IPS-18a (cell line): ENCODE data around the gene CCDC102A.

Source experiments
- H3K27ac ChIP-seq: one replicate; pipeline ENCODE4 v1.5.1; 2013; ENCODE audit warnings: low read length
- H3K27me3 ChIP-seq: one replicate; pipeline ENCODE4 v1.6.1; 2013; ENCODE audit warnings: mild to moderate bottlenecking, low read length; ENCODE audit not compliant: control insufficient read depth, insufficient read depth
- H3K36me3 ChIP-seq: one replicate; pipeline ENCODE4 v1.6.1; 2013; ENCODE audit warnings: low read depth, low read length; ENCODE audit not compliant: control insufficient read depth
- H3K4me1 ChIP-seq: one replicate; pipeline ENCODE4 v1.6.1; 2013; ENCODE audit warnings: low read depth, low read length; ENCODE audit not compliant: control insufficient read depth
- H3K4me3 ChIP-seq: one replicate; pipeline ENCODE4 v1.5.1; 2013; ENCODE audit warnings: low read length
- H3K9ac ChIP-seq: one replicate; pipeline ENCODE4 v1.6.1; 2013; ENCODE audit warnings: mild to moderate bottlenecking, low read length, moderate library complexity
- H3K9me3 ChIP-seq: one replicate; pipeline ENCODE4 v1.6.1; 2013; ENCODE audit warnings: low read depth, low read length; ENCODE audit not compliant: control insufficient read depth

Gene CCDC102A

DNA sequence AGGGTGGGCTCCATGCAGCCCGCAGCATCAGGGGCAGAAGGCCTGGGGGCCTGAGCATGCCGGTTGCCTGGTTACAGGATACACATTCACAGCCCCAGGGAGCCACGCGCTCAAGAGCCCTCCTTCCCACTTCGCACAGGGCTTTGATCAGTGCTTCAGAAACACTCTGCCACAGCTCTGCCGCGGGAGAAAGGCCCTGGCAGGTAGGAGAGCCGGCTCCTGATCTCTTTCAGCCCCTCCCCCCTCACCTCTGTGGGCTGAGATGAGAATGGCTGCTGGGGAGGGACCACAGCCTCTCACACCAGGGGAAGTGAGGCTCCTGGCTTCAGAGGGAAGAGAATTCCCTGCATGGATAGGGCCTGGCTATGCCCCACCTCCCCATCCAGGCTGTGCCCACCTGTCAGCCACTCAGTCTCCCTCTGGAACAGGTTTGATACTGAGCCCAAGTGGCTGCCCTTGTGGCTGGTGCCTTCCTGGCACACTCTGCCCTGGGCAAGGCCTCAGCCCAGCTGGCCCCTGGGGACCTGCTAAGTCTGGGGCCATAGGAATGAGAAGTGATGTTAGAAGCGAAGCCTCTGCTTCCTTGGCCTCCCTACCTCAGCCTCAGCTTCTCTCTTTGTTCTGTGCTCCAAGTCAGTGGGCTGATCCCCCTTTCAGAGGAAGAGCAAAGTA is 58.7 kb downstream of the CCDC102A start:
- H3K27me3 ChIP-seq: peaks cover 9% of the 10 kb centered on the region
- no peak overlapping the region for H3K4me3 ChIP-seq
- H3K4me1 ChIP-seq: peaks cover 16% of the 10 kb centered on the region
- H3K9ac ChIP-seq: peak overlapping the region; percentile 10
- H3K27ac ChIP-seq: no peak overlapping the region
- no peaks in the 10 kb centered on the region for H3K9me3 ChIP-seq
- peaks cover 6% of the 10 kb centered on the region for H3K36me3 ChIP-seq

DNA sequence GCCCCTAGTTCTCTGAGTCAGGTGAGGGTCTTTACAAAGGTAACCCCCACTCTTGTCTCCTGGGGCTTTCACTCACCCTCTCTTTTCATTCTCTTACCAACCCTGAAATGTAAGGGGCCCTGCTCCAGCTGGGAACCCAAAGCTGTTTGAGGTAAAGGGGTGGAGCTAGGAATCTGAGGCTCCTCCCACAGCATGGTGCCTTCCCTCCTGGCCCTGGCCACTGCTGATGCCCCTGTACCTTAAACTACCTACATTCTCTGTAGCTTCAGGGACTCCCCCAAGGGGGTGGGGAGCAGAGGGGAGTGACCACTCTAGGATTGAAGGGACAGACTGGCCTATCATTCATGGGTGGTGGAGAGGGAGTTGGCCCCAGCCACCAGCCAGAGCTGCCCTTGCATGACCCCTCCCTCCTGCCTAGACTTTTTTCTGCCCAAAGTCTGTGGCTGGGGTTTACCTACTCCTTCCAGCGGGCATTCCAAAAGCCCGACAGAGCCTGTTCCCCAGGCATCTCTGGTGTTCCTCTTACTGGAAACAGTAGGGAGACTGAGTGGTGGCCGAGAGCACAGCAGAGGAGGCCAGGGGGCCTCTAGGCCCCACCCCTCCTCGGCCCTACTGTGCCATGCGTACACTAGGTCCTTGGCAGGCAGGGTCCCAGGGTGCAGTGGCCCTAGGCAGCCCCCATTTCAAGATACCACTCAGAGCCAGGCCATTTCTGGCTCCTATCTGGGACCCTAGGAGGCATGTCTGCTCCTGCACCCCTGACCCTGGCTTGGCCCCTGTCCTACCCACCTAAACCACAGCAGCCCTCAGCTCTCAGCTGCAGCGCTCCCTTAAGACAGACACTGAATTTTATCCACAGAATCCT is 59.6 kb downstream of the CCDC102A start:
- Histone ChIP-seq H3K9ac (peak overlapping the region; percentile 10), H3K4me3 (no peak overlapping the region), H3K36me3 (peaks cover 6% of the 10 kb centered on the region), H3K27ac (no peak overlapping the region), H3K9me3 (no peaks in the 10 kb centered on the region), H3K4me1 (peaks cover 23% of the 10 kb centered on the region), H3K27me3 (peaks cover 9% of the 10 kb centered on the region)

DNA sequence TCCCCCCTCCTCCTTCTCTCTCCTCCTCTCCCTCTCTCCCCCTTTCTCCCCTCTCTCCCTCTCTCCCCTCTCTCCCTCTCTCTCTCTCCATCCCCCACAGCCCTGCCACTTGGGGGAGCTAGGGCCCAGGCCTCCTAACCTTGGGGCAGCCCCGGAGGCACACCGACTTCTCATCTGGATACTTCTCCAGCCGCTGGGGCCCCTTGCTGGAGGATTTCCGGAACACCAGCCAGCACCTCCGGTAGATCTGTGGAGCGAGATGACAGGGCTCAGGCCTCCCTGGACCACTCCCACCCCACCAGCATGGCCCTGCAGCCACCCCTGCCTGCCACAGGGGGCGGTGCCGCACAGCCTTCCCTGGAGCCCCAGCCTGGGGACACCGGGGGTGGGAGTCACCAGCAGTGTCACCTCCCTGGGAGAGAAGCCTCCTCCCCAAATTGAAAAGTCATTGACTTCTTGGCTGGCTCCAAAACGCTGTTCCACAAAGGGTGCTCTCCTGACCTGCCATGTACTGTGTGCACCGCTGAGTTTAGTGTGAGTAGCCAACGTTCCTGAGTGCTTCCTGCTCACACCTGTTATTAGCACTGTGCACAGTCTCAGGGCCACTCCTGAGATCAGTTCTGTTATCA is 60.5 kb downstream of the CCDC102A start:
- Histone ChIP-seq H3K9ac (no peak overlapping the region), H3K4me1 (peaks cover 28% of the 10 kb centered on the region), H3K4me3 (peak overlapping the region; percentile 9), H3K9me3 (no peaks in the 10 kb centered on the region), H3K27me3 (peaks cover 9% of the 10 kb centered on the region), H3K27ac (no peak overlapping the region), H3K36me3 (peaks cover 12% of the 10 kb centered on the region)

DNA sequence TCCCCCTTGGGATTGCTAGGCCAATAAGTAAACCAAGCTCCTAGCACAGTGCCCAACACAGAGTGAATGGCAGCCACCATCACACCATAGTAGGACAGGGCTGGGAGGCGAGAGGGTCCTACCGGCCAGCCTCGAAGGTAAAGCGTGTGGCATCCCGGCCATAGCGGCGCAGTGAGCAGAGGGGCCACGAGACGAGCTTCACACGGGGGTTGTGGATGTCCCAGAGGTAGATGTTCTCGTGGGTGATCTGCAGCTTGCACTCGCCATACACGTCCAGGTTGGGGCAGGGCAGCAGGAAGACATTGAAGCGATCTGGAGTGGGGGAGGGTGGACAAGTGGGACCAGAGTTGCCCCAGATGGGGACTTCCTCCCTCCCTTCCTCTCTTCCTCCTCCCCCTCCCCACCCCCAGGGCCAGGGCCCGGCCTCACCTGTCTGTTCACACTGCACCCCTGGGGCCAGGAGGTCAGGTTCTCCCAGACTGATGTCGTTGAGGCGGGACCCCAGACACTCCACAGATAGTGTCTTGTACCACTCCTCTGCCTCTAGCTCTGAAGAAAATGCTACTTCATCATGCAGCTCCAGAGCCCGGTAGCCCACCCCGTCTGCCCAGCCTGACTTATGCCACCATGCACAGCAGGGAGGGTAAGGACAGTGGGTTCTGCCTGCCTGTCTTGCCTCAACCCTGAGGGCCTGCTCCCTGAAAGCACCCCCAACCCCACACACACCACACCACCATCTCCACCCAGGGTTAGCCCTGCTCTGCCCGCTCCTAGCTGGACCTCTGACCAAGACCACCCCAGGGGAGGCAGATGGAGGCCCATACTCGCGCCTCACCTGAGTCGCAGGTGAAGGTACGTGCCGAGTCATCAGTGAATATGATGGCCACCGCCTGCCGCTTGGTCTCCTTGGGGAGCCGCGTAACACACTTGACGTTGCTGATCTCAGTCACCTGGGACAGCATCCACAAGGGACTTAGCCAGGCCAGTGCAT is 61.4 kb downstream of the CCDC102A start:
- H3K36me3 ChIP-seq: peaks cover 20% of the 10 kb centered on the region
- no peak overlapping the region for H3K9ac ChIP-seq
- no peak overlapping the region for H3K27ac ChIP-seq
- peaks cover 9% of the 10 kb centered on the region for H3K27me3 ChIP-seq
- peaks cover 26% of the 10 kb centered on the region for H3K4me1 ChIP-seq
- no peaks in the 10 kb centered on the region for H3K9me3 ChIP-seq
- H3K4me3 ChIP-seq: peak overlapping the region; percentile 9

DNA sequence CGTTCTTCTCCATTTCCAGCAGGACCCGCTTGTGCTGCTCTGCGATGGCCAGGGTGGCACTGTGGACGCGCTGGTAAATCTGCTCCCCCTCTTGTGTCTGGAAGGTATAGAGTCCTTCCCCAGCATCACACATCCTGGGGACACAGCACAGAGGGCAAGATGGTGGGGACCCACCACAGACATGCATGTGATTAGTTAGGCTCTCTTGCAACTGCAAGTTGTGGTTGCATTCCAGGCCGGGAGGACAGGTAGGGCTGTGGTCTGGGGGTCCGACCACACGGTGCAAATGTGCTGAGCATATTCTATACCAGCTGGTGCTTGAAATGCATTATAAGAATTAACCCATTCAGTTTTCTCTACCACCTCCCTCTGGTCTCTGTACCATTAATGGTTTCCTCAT is 62.5 kb downstream of the CCDC102A start:
- H3K9me3 ChIP-seq: no peaks in the 10 kb centered on the region
- no peak overlapping the region for H3K4me3 ChIP-seq
- no peak overlapping the region for H3K27ac ChIP-seq
- H3K27me3 ChIP-seq: peaks cover 4% of the 10 kb centered on the region
- H3K9ac ChIP-seq: no peak overlapping the region
- peaks cover 31% of the 10 kb centered on the region for H3K36me3 ChIP-seq
- H3K4me1 ChIP-seq: peaks cover 26% of the 10 kb centered on the region

DNA sequence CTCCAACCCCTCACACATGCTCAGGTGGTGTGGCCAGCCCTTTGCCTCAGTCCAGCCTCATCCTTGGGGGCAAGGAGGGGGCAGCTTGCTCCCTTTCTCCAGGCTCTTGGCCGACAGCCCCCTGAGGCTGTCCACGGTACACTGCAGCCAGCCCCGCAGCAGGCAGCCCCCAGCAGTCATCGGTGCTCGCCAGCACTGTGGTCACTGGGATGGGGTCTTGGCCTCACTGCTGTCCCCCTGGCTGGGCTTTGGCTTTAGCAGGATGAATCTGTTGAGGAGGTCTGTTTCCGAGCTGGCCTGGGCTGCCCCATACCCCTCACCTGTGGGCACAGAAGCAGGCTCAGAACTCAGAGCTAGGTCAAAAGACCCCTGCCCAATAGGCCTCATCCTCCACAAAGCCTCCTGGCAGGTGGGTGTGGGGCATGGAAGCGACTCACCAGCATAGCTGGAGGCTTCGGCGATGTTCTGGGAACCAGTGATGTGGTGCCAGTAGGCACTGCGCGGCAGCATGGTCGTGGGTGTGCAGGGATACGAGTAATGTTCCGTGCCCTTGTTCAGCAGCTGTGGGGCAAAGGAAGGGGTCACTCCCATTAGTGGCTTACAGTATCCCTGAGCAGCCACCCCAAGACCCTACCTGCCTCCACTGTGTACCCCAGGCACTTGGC is 63.1 kb downstream of the CCDC102A start:
- H3K27me3 ChIP-seq: no peaks in the 10 kb centered on the region
- no peak overlapping the region for H3K9ac ChIP-seq
- H3K27ac ChIP-seq: no peak overlapping the region
- H3K4me1 ChIP-seq: peaks cover 26% of the 10 kb centered on the region
- no peak overlapping the region for H3K4me3 ChIP-seq
- H3K36me3 ChIP-seq: peaks cover 37% of the 10 kb centered on the region
- no peaks in the 10 kb centered on the region for H3K9me3 ChIP-seq

- H3K4me3 ChIP-seq: no peak overlapping the region
- no peaks in the 10 kb centered on the region for H3K27me3 ChIP-seq
- peaks cover 23% of the 10 kb centered on the region for H3K4me1 ChIP-seq
- H3K27ac ChIP-seq: peak overlapping the region; percentile 51
- H3K9ac ChIP-seq: peak overlapping the region; percentile 28
- no peaks in the 10 kb centered on the region for H3K9me3 ChIP-seq
- peaks cover 39% of the 10 kb centered on the region for H3K36me3 ChIP-seq
Measured at GRCh38 chr16:57472665-57473060, 63.7 kb downstream of the CCDC102A start.

DNA sequence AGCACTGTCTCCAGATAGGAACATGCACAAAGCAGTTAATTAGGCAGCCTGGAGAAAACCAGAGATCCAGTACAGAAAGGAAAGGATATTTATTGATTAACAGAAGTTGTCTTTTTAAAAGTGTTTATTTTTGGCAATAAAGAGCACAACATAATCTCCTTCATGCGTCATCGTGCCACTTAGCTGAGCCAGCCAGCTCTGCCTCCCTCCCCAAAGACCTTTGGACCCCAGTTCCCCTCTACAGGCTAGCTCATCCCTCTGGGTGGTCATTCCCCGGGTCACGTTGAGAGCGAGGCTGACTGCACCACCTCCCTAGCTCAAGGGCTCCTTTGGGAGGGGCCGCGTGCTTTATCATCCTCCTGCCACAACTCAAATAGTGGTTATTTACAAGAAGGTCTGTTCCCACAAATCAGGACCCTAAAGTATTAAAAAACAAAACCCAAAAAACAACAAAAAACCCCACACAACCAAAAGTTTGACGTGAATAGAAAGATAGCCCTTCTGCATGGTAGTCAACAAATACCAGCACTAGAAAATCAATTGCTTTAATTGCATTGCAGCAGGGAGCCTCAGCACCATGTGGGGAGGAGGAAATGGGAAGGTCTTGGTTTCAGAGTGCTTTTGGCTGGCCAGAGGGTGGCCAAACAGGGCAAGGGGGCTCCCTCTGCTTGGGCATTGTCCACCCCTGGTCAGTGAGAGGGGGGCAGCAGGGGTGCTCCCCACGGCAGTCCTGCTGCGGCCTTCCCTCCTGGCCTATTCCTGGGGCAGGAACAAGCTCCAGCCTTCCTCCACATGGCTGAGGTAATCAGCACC is 64.3 kb downstream of the CCDC102A start:
- Histone ChIP-seq H3K4me1 (peaks cover 21% of the 10 kb centered on the region), H3K9me3 (no peaks in the 10 kb centered on the region), H3K4me3 (no peak overlapping the region), H3K9ac (peak overlapping the region; percentile 28), H3K27me3 (no peaks in the 10 kb centered on the region), H3K27ac (peak overlapping the region; percentile 51), H3K36me3 (peaks cover 45% of the 10 kb centered on the region)

- no peak overlapping the region for H3K9ac ChIP-seq
- H3K27ac ChIP-seq: no peak overlapping the region
- no peak overlapping the region for H3K4me3 ChIP-seq
- H3K9me3 ChIP-seq: no peaks in the 10 kb centered on the region
- H3K4me1 ChIP-seq: peaks cover 18% of the 10 kb centered on the region
- peaks cover 50% of the 10 kb centered on the region for H3K36me3 ChIP-seq
- no peaks in the 10 kb centered on the region for H3K27me3 ChIP-seq
Measured at GRCh38 chr16:57471209-57471608, 65.2 kb downstream of the CCDC102A start.

DNA sequence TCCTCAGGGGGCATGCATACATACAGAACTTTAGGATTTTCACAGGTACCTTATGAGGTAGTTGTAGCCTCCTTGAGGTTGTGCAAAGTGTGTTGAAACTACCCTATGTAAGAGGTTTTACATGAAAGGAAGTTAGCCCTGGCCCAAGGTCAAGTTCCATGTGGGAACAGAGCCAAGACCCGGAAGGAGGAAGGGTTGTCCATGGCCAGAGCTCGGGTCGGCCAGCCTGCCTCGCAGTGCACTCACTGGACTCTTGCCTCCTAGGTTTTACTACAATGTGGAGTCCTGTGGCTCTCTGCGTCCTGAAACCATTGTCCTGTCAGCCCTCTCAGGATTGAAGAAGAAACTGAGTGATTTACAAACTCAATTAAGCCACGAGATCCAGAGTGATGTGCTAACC is 65.7 kb downstream of the CCDC102A start:
- Histone ChIP-seq H3K36me3 (peaks cover 55% of the 10 kb centered on the region), H3K9me3 (no peaks in the 10 kb centered on the region), H3K9ac (no peak overlapping the region), H3K27ac (no peak overlapping the region), H3K4me3 (no peak overlapping the region), H3K4me1 (peaks cover 16% of the 10 kb centered on the region), H3K27me3 (no peaks in the 10 kb centered on the region)
